WTC11 (cell line): ENCODE results near the gene SUSD1. TPM values are rescaled to one million over a fixed set of nuclear protein-coding genes. Genes with fewer than 3 reads are reported as not detected.

Experiments used
- ATAC-seq: fragments of 200-7000 bp; cut with Tn5 transposase; 2 replicates; pipeline ENCODE4 v1.10.0; 2021; ENCODE audit warnings: mild to moderate bottlenecking, moderate library complexity
- CTCF ChIA-PET: fragments of 300-600 bp; sonication (Branson Sonifier 250); formaldehyde crosslinking; loops from one replicate; lab custom pipeline; 2021; ENCODE audit warnings: antibody characterized with exemption; lab: Charles Lee
- POLR2A ChIA-PET: fragments of 350-600 bp; sonication (Branson Sonifier 250); formaldehyde crosslinking; loops from one replicate; lab custom pipeline; 2021; ENCODE audit warnings: antibody characterized with exemption; lab: Charles Lee
- DNase-seq: peaks from one replicate; pipeline ENCODE4 v3.0.0; 2021; ENCODE audit warnings: low spot score
- H3K27ac Mint-ChIP-seq: 2 replicates; pipeline ENCODE4 v1.8.0; 2021; ENCODE audit warnings: mixed read lengths
- H3K27me3 Mint-ChIP-seq: 2 replicates; pipeline ENCODE4 v1.8.0; 2021; ENCODE audit warnings: low read depth, mild to moderate bottlenecking, moderate library complexity, mixed read lengths
- H3K36me3 Mint-ChIP-seq: 2 replicates; pipeline ENCODE4 v1.8.0; 2021; ENCODE audit warnings: mixed read lengths
- H3K4me1 Mint-ChIP-seq: 2 replicates; pipeline ENCODE4 v1.8.0; 2022; ENCODE audit warnings: mixed read lengths
- H3K4me3 Mint-ChIP-seq: 2 replicates; pipeline ENCODE4 v1.8.0; 2021; ENCODE audit warnings: mild to moderate bottlenecking, moderate library complexity, mixed read lengths
- H3K9me3 Mint-ChIP-seq: 2 replicates; pipeline ENCODE4 v1.8.0; 2021; ENCODE audit warnings: mixed read lengths
- ATF1 ChIP-seq: sonication (generic); formaldehyde crosslinking; IDR thresholded peaks from 2 replicates; pipeline ENCODE4 v1.8.1; 2023; ENCODE audit warnings: mild to moderate bottlenecking, moderate library complexity, missing genetic modification reagents
- ATF6 ChIP-seq: sonication (generic); formaldehyde crosslinking; IDR thresholded peaks from 2 replicates; pipeline ENCODE4 v1.8.1; 2023; ENCODE audit warnings: mild to moderate bottlenecking, missing genetic modification reagents
- CBFB ChIP-seq: sonication (generic); formaldehyde crosslinking; IDR thresholded peaks from 2 replicates; pipeline ENCODE4 v1.8.1; 2022; ENCODE audit warnings: mild to moderate bottlenecking, low read depth, missing genetic modification reagents
- CTCF ChIP-seq: fragments of 200-600 bp; IDR thresholded peaks from 2 replicates; pipeline ENCODE4 v1.8.0; 2022; ENCODE audit warnings: antibody characterized with exemption
- E2F4 ChIP-seq: sonication (generic); formaldehyde crosslinking; IDR thresholded peaks from 2 replicates; pipeline ENCODE4 v1.8.1; 2022; ENCODE audit warnings: low read depth, mild to moderate bottlenecking, moderate library complexity, missing genetic modification reagents, borderline replicate concordance
- E2F5 ChIP-seq: sonication (generic); formaldehyde crosslinking; IDR thresholded peaks from 2 replicates; pipeline ENCODE4 v1.8.1; 2022; ENCODE audit warnings: mild to moderate bottlenecking, moderate library complexity, missing genetic modification reagents
- ELF4 ChIP-seq: sonication (generic); formaldehyde crosslinking; IDR thresholded peaks from 2 replicates; pipeline ENCODE4 v1.8.1; 2022; ENCODE audit warnings: low read depth, mild to moderate bottlenecking, moderate library complexity, missing genetic modification reagents
- FOXP4 ChIP-seq: sonication (generic); formaldehyde crosslinking; IDR thresholded peaks from 2 replicates; pipeline ENCODE4 v1.8.0; 2022; ENCODE audit warnings: mild to moderate bottlenecking, missing genetic modification reagents
- JAZF1 ChIP-seq: fragments of 250-450 bp; sonication (Bioruptor Pico); IDR thresholded peaks from 2 replicates; pipeline ENCODE4 v1.9.0; 2021; ENCODE audit warnings: moderate library complexity, mild to moderate bottlenecking, inconsistent platforms
- JUN ChIP-seq: sonication (generic); formaldehyde crosslinking; IDR thresholded peaks from 2 replicates; pipeline ENCODE4 v1.8.0; 2023; ENCODE audit warnings: mild to moderate bottlenecking, missing genetic modification reagents
- KAT7 ChIP-seq: sonication (generic); formaldehyde crosslinking; IDR thresholded peaks from 2 replicates; pipeline ENCODE4 v1.8.1; 2023; ENCODE audit warnings: missing genetic modification reagents, mild to moderate bottlenecking, borderline replicate concordance
- MXD4 ChIP-seq: fragments of 250-450 bp; sonication (Bioruptor Pico); IDR thresholded peaks from 2 replicates; pipeline ENCODE4 v1.8.0; 2021; ENCODE audit warnings: mild to moderate bottlenecking, moderate library complexity, borderline replicate concordance
- NFE2L1 ChIP-seq: sonication (generic); formaldehyde crosslinking; IDR thresholded peaks from 2 replicates; pipeline ENCODE4 v1.8.1; 2023; ENCODE audit warnings: missing genetic modification reagents
- TCF7 ChIP-seq: sonication (generic); formaldehyde crosslinking; IDR thresholded peaks from 2 replicates; pipeline ENCODE4 v1.8.0; 2022; ENCODE audit warnings: mild to moderate bottlenecking, low read depth, missing genetic modification reagents, moderate library complexity
- TP53 ChIP-seq: sonication (generic); formaldehyde crosslinking; IDR thresholded peaks from 2 replicates; pipeline ENCODE4 v1.8.1; 2023; ENCODE audit warnings: mild to moderate bottlenecking, missing genetic modification reagents
- ZNF219 ChIP-seq: sonication (generic); formaldehyde crosslinking; IDR thresholded peaks from 2 replicates; pipeline ENCODE4 v1.8.0; 2023; ENCODE audit warnings: missing genetic modification reagents, mild to moderate bottlenecking, borderline replicate concordance
- ZNF232 ChIP-seq: sonication (generic); formaldehyde crosslinking; IDR thresholded peaks from 2 replicates; pipeline ENCODE4 v1.8.0; 2022; ENCODE audit warnings: mild to moderate bottlenecking, missing genetic modification reagents
- ZNF425 ChIP-seq: fragments of 250-450 bp; sonication (Bioruptor Pico); conservative IDR thresholded peaks from 2 replicates; pipeline ENCODE4 v1.9.0; 2021; ENCODE audit warnings: mild to moderate bottlenecking
- total RNA-seq: library from RNA; stranded (reverse); gene quantifications from 3 replicates; pipeline ENCODE4 v1.2.3, GENCODE V29; 2021

Gene SUSD1
- total RNA-seq, 1 experiment from 2014 or later: 5.1 TPM

- no peak for DNase-seq
- H3K4me3 Mint-ChIP-seq: no peak overlapping the region
- no peak for ATAC-seq
- H3K27me3 Mint-ChIP-seq: no peaks in the 10 kb centered on the region
- CTCF ChIA-PET: interaction anchor here (2.3 kb wide), 1 partner anchor 61 kb away, joined by 7 read pairs; no protein-coding TSS in a partner anchor
- TF ChIP-seq ZNF425 (no peak), MXD4 (CRISPR knock-in tag) (no peak), CBFB (CRISPR knock-in tag) (no peak), ZNF232 (CRISPR knock-in tag) (no peak), JAZF1 (CRISPR knock-in tag) (no peak), CTCF (no peak)
- POLR2A ChIA-PET: no interaction called here
- no peaks in the 10 kb centered on the region for H3K9me3 Mint-ChIP-seq
- H3K36me3 Mint-ChIP-seq: no peaks in the 10 kb centered on the region
- H3K27ac Mint-ChIP-seq: no peak overlapping the region
- H3K4me1 Mint-ChIP-seq: no peaks in the 10 kb centered on the region
Observed at GRCh38 chr9:112013266-112013665, 161.8 kb downstream of the SUSD1 start.

GRCh38 chr9:112012026-112012902 lies 162.8 kb downstream of the SUSD1 start:
- POLR2A ChIA-PET: no interaction called here
- ATAC-seq: no peak
- no peaks in the 10 kb centered on the region for H3K4me1 Mint-ChIP-seq

GRCh38 chr9:112011051-112011620 lies 164.0 kb downstream of the SUSD1 start:
- H3K9me3 Mint-ChIP-seq: no peaks in the 10 kb centered on the region
- no peaks in the 10 kb centered on the region for H3K36me3 Mint-ChIP-seq
- no peak overlapping the region for H3K27ac Mint-ChIP-seq
- CTCF ChIA-PET: interaction anchor here (1.2 kb wide), 1 partner anchor 10 kb away, joined by 3 read pairs; no protein-coding TSS in a partner anchor
- H3K4me1 Mint-ChIP-seq: peaks cover 1% of the 10 kb centered on the region
- no peak overlapping the region for H3K4me3 Mint-ChIP-seq
- ATAC-seq (no peak), DNase-seq (no peak)
- POLR2A ChIA-PET: no interaction called here
- H3K27me3 Mint-ChIP-seq: no peaks in the 10 kb centered on the region
- no peak for TF ChIP-seq E2F4 (CRISPR knock-in tag)
- TF ChIP-seq NFE2L1: no peak
- TF ChIP-seq ATF1 (CRISPR knock-in tag): no peak
- TF ChIP-seq ELF4 (CRISPR knock-in tag): no peak
- TF ChIP-seq KAT7: no peak
- TF ChIP-seq FOXP4 (CRISPR knock-in tag): no peak

More at GRCh38 chr9:112012026-112012902, 162.8 kb downstream of the SUSD1 start:
- Mint-ChIP-seq H3K36me3 (no peaks in the 10 kb centered on the region), H3K27me3 (no peaks in the 10 kb centered on the region), H3K4me3 (no peak overlapping the region)
- CTCF ChIA-PET: interaction anchor here (1.2 to 1.6 kb wide), 2 partner anchors 10 to 11 kb away, joined by 3 to 4 read pairs; no protein-coding TSS in a partner anchor
- no peak for DNase-seq
- TF ChIP-seq TCF7 (CRISPR knock-in tag) (no peak), E2F5 (CRISPR knock-in tag) (no peak), JUN (no peak), ATF6 (no peak), ZNF219 (no peak), TP53 (CRISPR knock-in tag) (no peak)
- TF ChIP-seq, all 79 proteins: peak for 0
- Mint-ChIP-seq H3K9me3 (no peaks in the 10 kb centered on the region), H3K27ac (no peak overlapping the region)
